ENCODE data around the gene TPM4. TPM values are rescaled to one million over a fixed set of nuclear protein-coding genes. Genes with fewer than 3 reads are reported as not detected.
"Not testable (repeated sequence)": the region's sequence is repeated elsewhere in the genome, so short reads cannot be mapped to it uniquely, and the experiment has no call there.

Gene TPM4
- total and polyA plus RNA-seq, 2 experiments from 2014 or later = 223 to 288 TPM

DNA sequence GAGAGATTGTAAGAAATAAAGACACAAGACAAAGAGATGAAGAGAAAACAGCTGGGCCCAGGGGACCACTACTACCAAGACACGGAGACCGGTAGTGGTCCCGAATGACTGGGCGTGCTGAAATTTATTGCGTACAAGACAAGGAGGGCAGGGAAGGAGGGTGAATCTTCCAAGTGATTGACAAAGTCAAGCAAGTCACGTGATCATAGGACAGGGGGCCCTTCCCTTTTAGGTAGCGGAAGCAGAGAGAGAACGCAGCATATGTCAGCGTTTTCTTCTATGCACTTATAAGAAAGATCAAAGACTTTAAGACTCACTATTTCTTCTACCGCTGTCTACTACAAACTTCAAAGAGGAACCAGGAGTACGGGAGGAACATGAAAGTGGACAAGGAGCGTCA, 46.1 kb upstream of the TPM4 start:
- ATAC-seq; H3K4me2 ChIP-seq; H3K27me3 ChIP-seq (ENCODE audit: insufficient read depth); H3K4me3 Mint-ChIP-seq; H3F3A ChIP-seq (replicated peaks; ENCODE audit: low read depth); H3K79me2 ChIP-seq (replicated peaks; ENCODE audit: insufficient read depth); H3K4me1 ChIP-seq (ENCODE audit: insufficient read depth); H3K27ac ChIP-seq (ENCODE audit: low read depth); H4K20me1 ChIP-seq (replicated peaks; ENCODE audit: insufficient read depth); DNase-seq (ENCODE audit: low spot score); H3K4me1 Mint-ChIP-seq; H3K4me3 ChIP-seq; H3K9me2 ChIP-seq (ENCODE audit: insufficient read depth); H3K36me3 ChIP-seq (ENCODE audit: insufficient read depth); H3K27ac Mint-ChIP-seq; H2AFZ ChIP-seq: not testable (repeated sequence)
- Mint-ChIP-seq H3K27me3 (ENCODE audit: insufficient read depth, low read depth, poor library complexity) (peaks cover 18% of the 10 kb centered on the region), H3K36me3 (ENCODE audit: low read depth) (peaks cover 35% of the 10 kb centered on the region), H3K9me3 (peaks cover 92% of the 10 kb centered on the region)

DNA sequence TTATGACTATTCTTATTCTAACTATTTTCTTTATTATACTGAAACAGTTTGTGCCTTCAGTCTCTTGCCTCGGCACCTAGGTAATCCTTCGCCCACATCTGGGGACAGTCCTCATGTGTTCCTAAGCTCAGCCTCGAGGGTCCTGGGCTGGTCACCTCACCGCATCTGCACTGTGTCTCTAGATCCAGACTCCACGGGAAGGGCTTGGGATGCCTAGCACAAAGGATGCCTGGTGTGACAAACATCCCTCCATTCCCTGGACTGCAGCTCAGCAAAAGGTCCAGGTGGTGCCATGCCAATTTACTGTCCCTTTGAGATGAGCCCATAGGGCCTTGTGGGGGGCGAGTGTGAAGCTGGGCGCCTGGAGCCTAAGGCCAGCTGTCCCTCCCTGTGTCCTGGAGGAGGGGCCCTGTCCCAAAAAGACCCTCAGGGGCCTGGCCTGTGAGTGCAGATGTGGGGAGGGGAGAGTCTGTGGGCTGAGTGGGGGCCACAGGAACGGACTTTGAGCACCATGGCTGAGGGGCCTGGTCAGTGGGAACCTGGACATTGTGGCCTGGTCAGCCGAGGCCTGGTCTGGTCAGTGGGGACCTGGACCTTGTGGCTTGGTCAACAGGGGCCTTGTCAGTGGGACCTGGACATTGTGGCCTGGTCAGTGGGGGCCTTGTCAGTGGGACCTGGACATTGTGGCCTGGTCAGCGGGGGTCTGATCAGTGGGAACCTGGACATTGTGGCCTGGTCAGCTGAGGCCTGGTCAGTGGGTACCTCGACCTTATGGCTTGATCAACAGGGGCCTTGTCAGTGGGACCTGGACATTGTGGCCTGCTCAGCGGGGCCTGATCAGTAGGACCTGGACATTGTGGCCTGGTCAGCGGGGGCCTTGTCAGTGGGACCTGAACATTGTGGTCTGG, 45.1 kb upstream of the TPM4 start:
- H3K4me2 ChIP-seq = no peak overlapping the region
- no peak overlapping the region for H3K4me3 Mint-ChIP-seq
- no peak overlapping the region for H3K27ac ChIP-seq (ENCODE audit: low read depth)
- DNase-seq (ENCODE audit: low spot score) (no peak), ATAC-seq (no peak)
- no peaks in the 10 kb centered on the region for H3K36me3 ChIP-seq (ENCODE audit: insufficient read depth)
- no peak overlapping the region for H3K4me3 ChIP-seq
- no peaks in the 10 kb centered on the region for H3K27me3 ChIP-seq (ENCODE audit: insufficient read depth)
- no peak overlapping the region for H3K27ac Mint-ChIP-seq
- no peaks in the 10 kb centered on the region for H3K4me1 ChIP-seq (ENCODE audit: insufficient read depth)
- no peak overlapping the region for H2AFZ ChIP-seq
- no peaks in the 10 kb centered on the region for H4K20me1 ChIP-seq (replicated peaks; ENCODE audit: insufficient read depth)
- no peak for TF ChIP-seq NANOG (IDR thresholded peaks at IDR 0.05; ENCODE audit: borderline replicate concordance)
- TF ChIP-seq, protein P1, sequence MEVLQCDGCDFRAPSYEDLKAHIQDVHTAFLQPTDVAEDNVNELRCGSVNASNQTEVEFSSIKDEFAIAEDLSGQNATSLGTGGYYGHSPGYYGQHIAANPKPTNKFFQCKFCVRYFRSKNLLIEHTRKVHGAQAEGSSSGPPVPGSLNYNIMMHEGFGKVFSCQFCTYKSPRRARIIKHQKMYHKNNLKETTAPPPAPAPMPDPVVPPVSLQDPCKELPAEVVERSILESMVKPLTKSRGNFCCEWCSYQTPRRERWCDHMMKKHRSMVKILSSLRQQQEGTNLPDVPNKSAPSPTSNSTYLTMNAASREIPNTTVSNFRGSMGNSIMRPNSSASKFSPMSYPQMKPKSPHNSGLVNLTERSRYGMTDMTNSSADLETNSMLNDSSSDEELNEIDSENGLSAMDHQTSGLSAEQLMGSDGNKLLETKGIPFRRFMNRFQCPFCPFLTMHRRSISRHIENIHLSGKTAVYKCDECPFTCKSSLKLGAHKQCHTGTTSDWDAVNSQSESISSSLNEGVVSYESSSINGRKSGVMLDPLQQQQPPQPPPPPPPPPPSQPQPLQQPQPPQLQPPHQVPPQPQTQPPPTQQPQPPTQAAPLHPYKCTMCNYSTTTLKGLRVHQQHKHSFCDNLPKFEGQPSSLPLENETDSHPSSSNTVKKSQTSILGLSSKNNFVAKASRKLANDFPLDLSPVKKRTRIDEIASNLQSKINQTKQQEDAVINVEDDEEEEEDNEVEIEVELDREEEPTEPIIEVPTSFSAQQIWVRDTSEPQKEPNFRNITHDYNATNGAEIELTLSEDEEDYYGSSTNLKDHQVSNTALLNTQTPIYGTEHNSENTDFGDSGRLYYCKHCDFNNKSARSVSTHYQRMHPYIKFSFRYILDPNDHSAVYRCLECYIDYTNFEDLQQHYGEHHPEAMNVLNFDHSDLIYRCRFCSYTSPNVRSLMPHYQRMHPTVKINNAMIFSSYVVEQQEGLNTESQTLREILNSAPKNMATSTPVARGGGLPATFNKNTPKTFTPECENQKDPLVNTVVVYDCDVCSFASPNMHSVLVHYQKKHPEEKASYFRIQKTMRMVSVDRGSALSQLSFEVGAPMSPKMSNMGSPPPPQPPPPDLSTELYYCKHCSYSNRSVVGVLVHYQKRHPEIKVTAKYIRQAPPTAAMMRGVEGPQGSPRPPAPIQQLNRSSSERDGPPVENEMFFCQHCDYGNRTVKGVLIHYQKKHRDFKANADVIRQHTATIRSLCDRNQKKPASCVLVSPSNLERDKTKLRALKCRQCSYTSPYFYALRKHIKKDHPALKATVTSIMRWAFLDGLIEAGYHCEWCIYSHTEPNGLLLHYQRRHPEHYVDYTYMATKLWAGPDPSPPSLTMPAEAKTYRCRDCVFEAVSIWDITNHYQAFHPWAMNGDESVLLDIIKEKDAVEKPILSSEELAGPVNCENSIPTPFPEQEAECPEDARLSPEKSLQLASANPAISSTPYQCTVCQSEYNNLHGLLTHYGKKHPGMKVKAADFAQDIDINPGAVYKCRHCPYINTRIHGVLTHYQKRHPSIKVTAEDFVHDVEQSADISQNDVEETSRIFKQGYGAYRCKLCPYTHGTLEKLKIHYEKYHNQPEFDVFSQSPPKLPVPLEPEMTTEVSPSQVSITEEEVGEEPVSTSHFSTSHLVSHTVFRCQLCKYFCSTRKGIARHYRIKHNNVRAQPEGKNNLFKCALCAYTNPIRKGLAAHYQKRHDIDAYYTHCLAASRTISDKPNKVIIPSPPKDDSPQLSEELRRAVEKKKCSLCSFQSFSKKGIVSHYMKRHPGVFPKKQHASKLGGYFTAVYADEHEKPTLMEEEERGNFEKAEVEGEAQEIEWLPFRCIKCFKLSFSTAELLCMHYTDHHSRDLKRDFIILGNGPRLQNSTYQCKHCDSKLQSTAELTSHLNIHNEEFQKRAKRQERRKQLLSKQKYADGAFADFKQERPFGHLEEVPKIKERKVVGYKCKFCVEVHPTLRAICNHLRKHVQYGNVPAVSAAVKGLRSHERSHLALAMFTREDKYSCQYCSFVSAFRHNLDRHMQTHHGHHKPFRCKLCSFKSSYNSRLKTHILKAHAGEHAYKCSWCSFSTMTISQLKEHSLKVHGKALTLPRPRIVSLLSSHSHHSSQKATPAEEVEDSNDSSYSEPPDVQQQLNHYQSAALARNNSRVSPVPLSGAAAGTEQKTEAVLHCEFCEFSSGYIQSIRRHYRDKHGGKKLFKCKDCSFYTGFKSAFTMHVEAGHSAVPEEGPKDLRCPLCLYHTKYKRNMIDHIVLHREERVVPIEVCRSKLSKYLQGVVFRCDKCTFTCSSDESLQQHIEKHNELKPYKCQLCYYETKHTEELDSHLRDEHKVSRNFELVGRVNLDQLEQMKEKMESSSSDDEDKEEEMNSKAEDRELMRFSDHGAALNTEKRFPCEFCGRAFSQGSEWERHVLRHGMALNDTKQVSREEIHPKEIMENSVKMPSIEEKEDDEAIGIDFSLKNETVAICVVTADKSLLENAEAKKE (CRISPR knock-in tag; IDR thresholded peaks at IDR 0.05) = no peak
- no peak for TF ChIP-seq CREB1 (CRISPR knock-in tag; IDR thresholded peaks at IDR 0.05; ENCODE audit: low read depth)
- TF ChIP-seq, protein P2, sequence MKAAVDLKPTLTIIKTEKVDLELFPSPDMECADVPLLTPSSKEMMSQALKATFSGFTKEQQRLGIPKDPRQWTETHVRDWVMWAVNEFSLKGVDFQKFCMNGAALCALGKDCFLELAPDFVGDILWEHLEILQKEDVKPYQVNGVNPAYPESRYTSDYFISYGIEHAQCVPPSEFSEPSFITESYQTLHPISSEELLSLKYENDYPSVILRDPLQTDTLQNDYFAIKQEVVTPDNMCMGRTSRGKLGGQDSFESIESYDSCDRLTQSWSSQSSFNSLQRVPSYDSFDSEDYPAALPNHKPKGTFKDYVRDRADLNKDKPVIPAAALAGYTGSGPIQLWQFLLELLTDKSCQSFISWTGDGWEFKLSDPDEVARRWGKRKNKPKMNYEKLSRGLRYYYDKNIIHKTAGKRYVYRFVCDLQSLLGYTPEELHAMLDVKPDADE (IDR thresholded peaks at IDR 0.05) = no peak
- no peak for TF ChIP-seq ZNF331 (CRISPR knock-in tag; IDR thresholded peaks at IDR 0.05; ENCODE audit: low read depth)
- TF ChIP-seq EZH2phosphoT487 (IDR thresholded peaks at IDR 0.05; ENCODE audit: unreplicated experiment) = no peak
- TF ChIP-seq, protein P3, sequence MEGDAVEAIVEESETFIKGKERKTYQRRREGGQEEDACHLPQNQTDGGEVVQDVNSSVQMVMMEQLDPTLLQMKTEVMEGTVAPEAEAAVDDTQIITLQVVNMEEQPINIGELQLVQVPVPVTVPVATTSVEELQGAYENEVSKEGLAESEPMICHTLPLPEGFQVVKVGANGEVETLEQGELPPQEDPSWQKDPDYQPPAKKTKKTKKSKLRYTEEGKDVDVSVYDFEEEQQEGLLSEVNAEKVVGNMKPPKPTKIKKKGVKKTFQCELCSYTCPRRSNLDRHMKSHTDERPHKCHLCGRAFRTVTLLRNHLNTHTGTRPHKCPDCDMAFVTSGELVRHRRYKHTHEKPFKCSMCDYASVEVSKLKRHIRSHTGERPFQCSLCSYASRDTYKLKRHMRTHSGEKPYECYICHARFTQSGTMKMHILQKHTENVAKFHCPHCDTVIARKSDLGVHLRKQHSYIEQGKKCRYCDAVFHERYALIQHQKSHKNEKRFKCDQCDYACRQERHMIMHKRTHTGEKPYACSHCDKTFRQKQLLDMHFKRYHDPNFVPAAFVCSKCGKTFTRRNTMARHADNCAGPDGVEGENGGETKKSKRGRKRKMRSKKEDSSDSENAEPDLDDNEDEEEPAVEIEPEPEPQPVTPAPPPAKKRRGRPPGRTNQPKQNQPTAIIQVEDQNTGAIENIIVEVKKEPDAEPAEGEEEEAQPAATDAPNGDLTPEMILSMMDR (conservative IDR thresholded peaks at IDR 0.05; ENCODE audit: low read depth in 2 of 2) = no peak
- no peaks in the 10 kb centered on the region for H3K79me2 ChIP-seq (replicated peaks; ENCODE audit: insufficient read depth)
- H3K9me3 Mint-ChIP-seq = peaks cover 93% of the 10 kb centered on the region
- H3K36me3 Mint-ChIP-seq (ENCODE audit: low read depth) = peaks cover 32% of the 10 kb centered on the region
- H3K9me2 ChIP-seq (ENCODE audit: insufficient read depth) = no peaks in the 10 kb centered on the region
- H3K4me1 Mint-ChIP-seq = no peaks in the 10 kb centered on the region
- peaks cover 21% of the 10 kb centered on the region for H3K27me3 Mint-ChIP-seq (ENCODE audit: insufficient read depth, low read depth, poor library complexity)
- no peaks in the 10 kb centered on the region for H3F3A ChIP-seq (replicated peaks; ENCODE audit: low read depth)
